Activated naive CD8-positive, alpha-beta T cell treated with anti-CD3 and anti-CD28 coated beads, Interleukin-2, amount 50 U/mL, for 24 hours (primary cell): ENCODE results near the gene STK11IP.

Experiments used
- ATAC-seq: fragments of 150-1000 bp; cut with Tn5 transposase; one replicate; pipeline ENCODE4 v1.10.0; 2021
- DNase-seq: peaks from one replicate; pipeline ENCODE4 v3.0.0; 2021
- H3K27ac Mint-ChIP-seq: one replicate; pipeline ENCODE4 v1.8.0; 2021; ENCODE audit warnings: mild to moderate bottlenecking, mixed read lengths
- H3K27me3 Mint-ChIP-seq: one replicate; pipeline ENCODE4 v1.8.0; 2021; ENCODE audit warnings: mixed read lengths
- H3K36me3 Mint-ChIP-seq: one replicate; pipeline ENCODE4 v1.8.0; 2021; ENCODE audit warnings: low read depth, mixed read lengths
- H3K4me1 Mint-ChIP-seq: one replicate; pipeline ENCODE4 v1.8.0; 2021; ENCODE audit warnings: mixed read lengths
- H3K4me3 Mint-ChIP-seq: one replicate; pipeline ENCODE4 v1.8.0; 2021; ENCODE audit warnings: mild to moderate bottlenecking, moderate library complexity, mixed read lengths
- H3K9me3 Mint-ChIP-seq: one replicate; pipeline ENCODE4 v1.8.0; 2021; ENCODE audit warnings: mixed read lengths

The STK11IP gene

GRCh38 chr2:219570194-219570923 is 27.3 kb upstream of the STK11IP start:
- peak overlapping the region; percentile 36 for H3K4me3 Mint-ChIP-seq
- no peaks in the 10 kb centered on the region for H3K36me3 Mint-ChIP-seq
- DNase-seq (peak; percentile 11), ATAC-seq (peak; percentile 34)
- no peak overlapping the region for H3K27ac Mint-ChIP-seq
- H3K4me1 Mint-ChIP-seq, result no peaks in the 10 kb centered on the region
- peaks cover 47% of the 10 kb centered on the region for H3K27me3 Mint-ChIP-seq
- H3K9me3 Mint-ChIP-seq, result no peaks in the 10 kb centered on the region

- no peak overlapping the region for H3K4me3 Mint-ChIP-seq
- H3K36me3 Mint-ChIP-seq, result no peaks in the 10 kb centered on the region
- no peaks in the 10 kb centered on the region for H3K4me1 Mint-ChIP-seq
- no peak overlapping the region for H3K27ac Mint-ChIP-seq
- H3K9me3 Mint-ChIP-seq, result no peaks in the 10 kb centered on the region
- DNase-seq (no peak), ATAC-seq (no peak)
- peaks cover 52% of the 10 kb centered on the region for H3K27me3 Mint-ChIP-seq
Measured at GRCh38 chr2:219570924-219571310, 26.7 kb upstream of the STK11IP start.

GRCh38 chr2:219571311-219572236 is 26.1 kb upstream of the STK11IP start, which contains the start of gene OBSL1:
Gene OBSL1 (minus strand): TSS chr2:219571539. CDS start chr2:219571232, 307 bp downstream.
- Mint-ChIP-seq H3K27ac (no peak within 1 kb of the TSS), H3K9me3 (no peaks in the 10 kb centered on the region), H3K4me3 (no peak within 1 kb of the TSS), H3K36me3 (no peaks in the 10 kb centered on the region), H3K4me1 (no peaks in the 10 kb centered on the region), H3K27me3 (peaks cover 47% of the 10 kb centered on the region)
- no peak for ATAC-seq
- DNase-seq, result peak; percentile 20

- no peak within 1 kb of the TSS for H3K4me3 Mint-ChIP-seq
Measured at GRCh38 chr2:219572237-219573001, 25.2 kb upstream of the STK11IP start, which contains the start of gene INHA. Gene INHA (plus strand): TSS chr2:219572310. CDS start chr2:219572375, 65 bp downstream.

GRCh38 chr2:219573166-219573565 is 24.5 kb upstream of the STK11IP start:
- no peak for ATAC-seq
- H3K9me3 Mint-ChIP-seq, result no peaks in the 10 kb centered on the region
- H3K4me1 Mint-ChIP-seq, result no peaks in the 10 kb centered on the region
- no peak overlapping the region for H3K4me3 Mint-ChIP-seq
- no peak for DNase-seq
- no peak overlapping the region for H3K27ac Mint-ChIP-seq
- peaks cover 48% of the 10 kb centered on the region for H3K27me3 Mint-ChIP-seq
- H3K36me3 Mint-ChIP-seq, result no peaks in the 10 kb centered on the region

More at GRCh38 chr2:219572237-219573001, 25.2 kb upstream of the STK11IP start, which contains the start of gene INHA:
- Mint-ChIP-seq H3K4me1 (no peaks in the 10 kb centered on the region), H3K27ac (no peak within 1 kb of the TSS), H3K27me3 (peaks cover 48% of the 10 kb centered on the region), H3K9me3 (no peaks in the 10 kb centered on the region), H3K36me3 (no peaks in the 10 kb centered on the region)
- DNase-seq (no peak), ATAC-seq (no peak)

GRCh38 chr2:219574484-219575311 is 23.0 kb upstream of the STK11IP start:
- H3K36me3 Mint-ChIP-seq, result no peaks in the 10 kb centered on the region
- H3K4me3 Mint-ChIP-seq, result no peak overlapping the region
- H3K4me1 Mint-ChIP-seq, result no peaks in the 10 kb centered on the region
- ATAC-seq, result no peak
- H3K9me3 Mint-ChIP-seq, result no peaks in the 10 kb centered on the region
- peaks cover 44% of the 10 kb centered on the region for H3K27me3 Mint-ChIP-seq
- no peak for DNase-seq
- H3K27ac Mint-ChIP-seq, result no peak overlapping the region

- Mint-ChIP-seq H3K4me3 (no peak overlapping the region), H3K27ac (no peak overlapping the region), H3K4me1 (no peaks in the 10 kb centered on the region), H3K36me3 (no peaks in the 10 kb centered on the region), H3K9me3 (no peaks in the 10 kb centered on the region), H3K27me3 (peaks cover 40% of the 10 kb centered on the region)
- ATAC-seq, result no peak
- DNase-seq, result no peak
Measured at GRCh38 chr2:219575566-219576504, 21.8 kb upstream of the STK11IP start.

GRCh38 chr2:219576505-219577388 is 20.9 kb upstream of the STK11IP start:
- H3K9me3 Mint-ChIP-seq, result no peaks in the 10 kb centered on the region
- no peaks in the 10 kb centered on the region for H3K36me3 Mint-ChIP-seq
- H3K4me1 Mint-ChIP-seq, result no peaks in the 10 kb centered on the region
- no peak for DNase-seq
- no peak overlapping the region for H3K4me3 Mint-ChIP-seq
- no peak for ATAC-seq
- H3K27ac Mint-ChIP-seq, result no peak overlapping the region
- H3K27me3 Mint-ChIP-seq, result peaks cover 39% of the 10 kb centered on the region

GRCh38 chr2:219578811-219579613 is 18.6 kb upstream of the STK11IP start:
- ATAC-seq, result no peak
- Mint-ChIP-seq H3K27me3 (peaks cover 21% of the 10 kb centered on the region), H3K4me3 (no peak overlapping the region), H3K4me1 (no peaks in the 10 kb centered on the region), H3K27ac (no peak overlapping the region), H3K9me3 (no peaks in the 10 kb centered on the region), H3K36me3 (no peaks in the 10 kb centered on the region)
- DNase-seq, result no peak

GRCh38 chr2:219581346-219581745 is 16.3 kb upstream of the STK11IP start:
- no peak for ATAC-seq
- H3K4me3 Mint-ChIP-seq, result no peak overlapping the region
- DNase-seq, result no peak
- no peaks in the 10 kb centered on the region for H3K9me3 Mint-ChIP-seq
- no peaks in the 10 kb centered on the region for H3K36me3 Mint-ChIP-seq
- H3K27me3 Mint-ChIP-seq, result peaks cover 14% of the 10 kb centered on the region
- H3K4me1 Mint-ChIP-seq, result no peaks in the 10 kb centered on the region
- no peak overlapping the region for H3K27ac Mint-ChIP-seq

- H3K4me3 Mint-ChIP-seq, result no peak overlapping the region
- H3K9me3 Mint-ChIP-seq, result no peaks in the 10 kb centered on the region
- H3K27ac Mint-ChIP-seq, result no peak overlapping the region
- no peaks in the 10 kb centered on the region for H3K4me1 Mint-ChIP-seq
- no peak for ATAC-seq
- no peaks in the 10 kb centered on the region for H3K36me3 Mint-ChIP-seq
- H3K27me3 Mint-ChIP-seq, result peaks cover 8% of the 10 kb centered on the region
- no peak for DNase-seq
Measured at GRCh38 chr2:219591091-219591490, 6.6 kb upstream of the STK11IP start.
